ENCODE results near the gene TIMP4. TPM values are rescaled to one million over a fixed set of nuclear protein-coding genes. Genes with fewer than 3 reads are reported as not detected.
A peak's percentile ranks its signal among the peaks of the same experiment; 100 is the strongest.

Gene TIMP4
- total RNA-seq, 1 donor from 2014 or later: 0.69 TPM

DNA sequence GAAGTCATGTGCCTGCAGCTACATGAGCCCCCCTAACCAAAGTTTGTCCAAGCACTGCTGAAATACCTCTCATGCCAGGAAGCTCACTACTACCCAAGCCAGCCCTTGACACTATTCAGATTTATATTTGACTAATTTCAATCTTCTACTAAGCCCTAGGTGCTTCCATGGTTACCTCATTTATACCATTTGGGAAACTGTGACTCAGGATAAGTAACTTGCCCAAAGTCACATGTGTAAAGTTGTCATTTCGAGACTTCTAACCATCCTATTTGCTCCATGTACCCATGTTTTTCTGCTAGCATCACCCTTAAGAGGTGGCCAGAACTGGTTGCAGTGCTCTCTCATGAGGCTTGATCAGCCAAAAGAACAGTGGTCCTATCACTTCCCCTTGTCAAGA, 20.7 kb upstream of the TIMP4 start:
- H3K4me1 Mint-ChIP-seq (ENCODE audit: unreplicated experiment): peaks cover 22% of the 10 kb centered on the region
- TF ChIP-seq, protein P1, sequence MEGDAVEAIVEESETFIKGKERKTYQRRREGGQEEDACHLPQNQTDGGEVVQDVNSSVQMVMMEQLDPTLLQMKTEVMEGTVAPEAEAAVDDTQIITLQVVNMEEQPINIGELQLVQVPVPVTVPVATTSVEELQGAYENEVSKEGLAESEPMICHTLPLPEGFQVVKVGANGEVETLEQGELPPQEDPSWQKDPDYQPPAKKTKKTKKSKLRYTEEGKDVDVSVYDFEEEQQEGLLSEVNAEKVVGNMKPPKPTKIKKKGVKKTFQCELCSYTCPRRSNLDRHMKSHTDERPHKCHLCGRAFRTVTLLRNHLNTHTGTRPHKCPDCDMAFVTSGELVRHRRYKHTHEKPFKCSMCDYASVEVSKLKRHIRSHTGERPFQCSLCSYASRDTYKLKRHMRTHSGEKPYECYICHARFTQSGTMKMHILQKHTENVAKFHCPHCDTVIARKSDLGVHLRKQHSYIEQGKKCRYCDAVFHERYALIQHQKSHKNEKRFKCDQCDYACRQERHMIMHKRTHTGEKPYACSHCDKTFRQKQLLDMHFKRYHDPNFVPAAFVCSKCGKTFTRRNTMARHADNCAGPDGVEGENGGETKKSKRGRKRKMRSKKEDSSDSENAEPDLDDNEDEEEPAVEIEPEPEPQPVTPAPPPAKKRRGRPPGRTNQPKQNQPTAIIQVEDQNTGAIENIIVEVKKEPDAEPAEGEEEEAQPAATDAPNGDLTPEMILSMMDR (IDR thresholded peaks at IDR 0.05; ENCODE audit: unreplicated experiment): no peak
- peaks cover 6% of the 10 kb centered on the region for H3K36me3 Mint-ChIP-seq (ENCODE audit: low read depth, unreplicated experiment)
- H3K27me3 Mint-ChIP-seq (ENCODE audit: unreplicated experiment): no peaks in the 10 kb centered on the region
- no peak for DNase-seq (ENCODE audit: low spot score)
- H3K4me3 Mint-ChIP-seq (ENCODE audit: unreplicated experiment): no peak overlapping the region
- H3K27ac Mint-ChIP-seq (ENCODE audit: unreplicated experiment): peak overlapping the region; percentile 64
- H3K9me3 Mint-ChIP-seq (ENCODE audit: unreplicated experiment): no peaks in the 10 kb centered on the region

DNA sequence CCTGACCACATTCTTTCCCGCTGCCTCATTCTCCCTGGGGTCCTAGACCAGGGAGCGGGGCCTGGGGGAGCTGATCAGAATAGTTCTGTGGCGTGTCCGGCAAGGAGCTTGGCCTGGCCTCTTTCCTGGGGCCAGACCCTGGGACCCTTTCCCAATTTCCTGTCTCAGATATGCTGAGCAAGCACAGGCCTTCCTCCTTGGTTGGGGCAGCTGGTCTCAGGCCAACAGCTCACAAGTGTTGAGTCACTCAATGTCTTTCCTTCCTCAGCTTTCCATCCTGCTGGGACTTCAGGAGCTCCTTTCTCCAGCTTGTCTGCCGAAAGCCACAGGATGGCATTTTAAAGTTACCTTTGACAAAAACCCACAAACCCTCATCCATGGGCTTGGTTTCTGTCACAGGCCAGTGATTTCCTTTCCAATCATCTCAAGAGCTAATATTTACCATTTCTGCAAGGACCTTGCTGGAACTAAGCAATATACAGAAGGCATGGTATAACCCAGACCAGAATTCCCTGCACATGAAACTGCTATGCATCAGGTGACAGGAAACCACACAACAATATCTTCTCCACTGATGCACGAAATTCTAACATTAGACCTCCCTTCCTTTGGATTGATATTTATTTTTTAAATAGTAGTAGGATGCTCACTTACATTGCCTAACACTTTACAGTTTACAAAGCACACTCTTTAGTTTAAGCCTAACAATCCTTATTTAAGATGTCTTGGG, 19.5 kb upstream of the TIMP4 start:
- peaks cover 6% of the 10 kb centered on the region for H3K27me3 Mint-ChIP-seq (ENCODE audit: unreplicated experiment)
- H3K27ac Mint-ChIP-seq (ENCODE audit: unreplicated experiment): no peak overlapping the region
- H3K36me3 Mint-ChIP-seq (ENCODE audit: low read depth, unreplicated experiment): peaks cover 9% of the 10 kb centered on the region
- DNase-seq (ENCODE audit: low spot score): no peak
- H3K4me3 Mint-ChIP-seq (ENCODE audit: unreplicated experiment): peak overlapping the region; percentile 37
- H3K4me1 Mint-ChIP-seq (ENCODE audit: unreplicated experiment): peaks cover 22% of the 10 kb centered on the region
- peaks cover 3% of the 10 kb centered on the region for H3K9me3 Mint-ChIP-seq (ENCODE audit: unreplicated experiment)
- TF ChIP-seq, protein P1 (IDR thresholded peaks at IDR 0.05; ENCODE audit: unreplicated experiment): no peak

DNA sequence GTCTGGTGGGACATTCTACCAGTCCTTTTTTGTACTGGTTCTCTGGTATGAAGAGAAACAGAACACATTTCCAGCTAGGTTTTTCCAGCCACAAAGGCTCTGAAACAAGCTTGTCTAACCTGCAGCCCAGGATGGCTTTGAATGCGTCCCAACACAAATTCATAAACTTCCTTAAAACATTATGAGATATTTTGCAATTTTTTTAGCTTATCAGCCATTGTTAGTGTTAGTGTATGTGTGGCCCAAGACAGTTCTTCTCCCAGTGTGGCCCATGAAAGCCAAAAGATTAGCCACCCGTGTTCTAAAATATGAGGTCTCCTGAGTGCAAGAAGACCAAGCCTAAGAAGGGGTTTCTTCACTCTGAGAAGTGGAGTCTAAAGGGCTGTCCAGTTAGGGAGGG, 18.4 kb upstream of the TIMP4 start:
- TF ChIP-seq, protein P1 (IDR thresholded peaks at IDR 0.05; ENCODE audit: unreplicated experiment): no peak
- Mint-ChIP-seq H3K4me3 (ENCODE audit: unreplicated experiment) (no peak overlapping the region), H3K4me1 (ENCODE audit: unreplicated experiment) (peaks cover 22% of the 10 kb centered on the region), H3K9me3 (ENCODE audit: unreplicated experiment) (peaks cover 5% of the 10 kb centered on the region), H3K27me3 (ENCODE audit: unreplicated experiment) (peaks cover 8% of the 10 kb centered on the region), H3K27ac (ENCODE audit: unreplicated experiment) (no peak overlapping the region), H3K36me3 (ENCODE audit: low read depth, unreplicated experiment) (peaks cover 16% of the 10 kb centered on the region)
- no peak for DNase-seq (ENCODE audit: low spot score)

DNA sequence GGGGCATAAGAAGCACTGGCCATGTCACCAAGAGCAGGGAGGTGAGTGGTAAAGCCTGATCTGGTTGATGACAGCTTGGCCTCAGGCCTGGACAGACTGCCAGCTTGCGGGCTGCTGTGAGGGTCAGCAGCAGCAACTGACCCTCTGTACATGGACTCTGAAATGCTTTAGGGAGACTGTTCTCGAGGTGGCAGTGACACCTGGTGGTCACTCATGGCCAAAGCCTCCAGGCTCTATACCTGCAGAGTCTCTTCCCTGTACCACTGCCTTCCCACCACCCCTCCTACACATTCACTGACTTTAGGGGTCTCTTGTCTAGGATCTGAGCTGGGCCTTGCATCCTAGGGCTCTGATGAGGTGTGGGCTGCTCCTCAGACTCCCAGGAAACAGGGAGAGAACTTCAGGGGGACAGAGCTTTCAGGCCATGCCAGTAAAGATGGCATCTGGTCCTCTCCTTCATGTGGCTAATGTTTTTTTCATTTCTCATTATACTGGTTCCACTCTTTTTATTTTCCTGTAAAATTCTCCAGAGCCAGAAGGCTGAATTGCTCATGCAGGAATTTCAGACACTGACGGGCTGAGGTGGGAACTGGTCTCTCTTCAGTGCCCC, 17.2 kb upstream of the TIMP4 start:
- H3K9me3 Mint-ChIP-seq (ENCODE audit: unreplicated experiment): peaks cover 5% of the 10 kb centered on the region
- H3K27ac Mint-ChIP-seq (ENCODE audit: unreplicated experiment): no peak overlapping the region
- H3K4me3 Mint-ChIP-seq (ENCODE audit: unreplicated experiment): no peak overlapping the region
- peaks cover 22% of the 10 kb centered on the region for H3K4me1 Mint-ChIP-seq (ENCODE audit: unreplicated experiment)
- peak; percentile 71 for DNase-seq (ENCODE audit: low spot score)
- H3K36me3 Mint-ChIP-seq (ENCODE audit: low read depth, unreplicated experiment): peaks cover 13% of the 10 kb centered on the region
- TF ChIP-seq, protein P1 (IDR thresholded peaks at IDR 0.05; ENCODE audit: unreplicated experiment): peak; percentile 68
- peaks cover 8% of the 10 kb centered on the region for H3K27me3 Mint-ChIP-seq (ENCODE audit: unreplicated experiment)

DNA sequence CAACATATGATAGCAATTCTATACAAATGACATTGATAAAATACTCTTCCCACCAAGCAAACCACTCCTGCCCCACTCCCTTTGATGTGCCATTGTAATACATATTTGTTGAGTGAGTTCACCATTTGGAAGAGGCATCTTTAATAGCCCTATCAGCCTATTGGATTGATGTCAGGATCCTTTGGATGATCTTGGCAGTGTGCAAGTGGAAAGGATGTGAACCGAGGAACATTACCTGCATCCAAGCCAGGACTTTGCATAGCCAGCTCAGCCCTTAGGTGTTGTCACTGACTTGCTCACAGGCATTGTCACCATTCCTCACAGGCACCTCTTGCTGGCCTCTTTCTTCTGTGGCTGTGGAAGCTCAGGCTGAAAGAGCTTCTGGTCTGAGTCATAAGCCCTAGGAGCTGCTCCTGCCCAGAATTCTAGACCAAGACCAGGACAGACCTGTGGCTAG, 16.5 kb upstream of the TIMP4 start:
- no peak overlapping the region for H3K27ac Mint-ChIP-seq (ENCODE audit: unreplicated experiment)
- peaks cover 15% of the 10 kb centered on the region for H3K36me3 Mint-ChIP-seq (ENCODE audit: low read depth, unreplicated experiment)
- H3K4me3 Mint-ChIP-seq (ENCODE audit: unreplicated experiment): no peak overlapping the region
- H3K27me3 Mint-ChIP-seq (ENCODE audit: unreplicated experiment): peaks cover 8% of the 10 kb centered on the region
- peaks cover 19% of the 10 kb centered on the region for H3K4me1 Mint-ChIP-seq (ENCODE audit: unreplicated experiment)
- TF ChIP-seq, protein P1 (IDR thresholded peaks at IDR 0.05; ENCODE audit: unreplicated experiment): no peak
- no peak for DNase-seq (ENCODE audit: low spot score)
- peaks cover 5% of the 10 kb centered on the region for H3K9me3 Mint-ChIP-seq (ENCODE audit: unreplicated experiment)

Data from endothelial cell (in vitro differentiated cells).